ENCODE data around the gene SALL3.

- TF ChIP-seq CTCF (IDR thresholded peaks at IDR 0.05; ENCODE audit: poor library complexity), result no peak
- TF ChIP-seq EZH2 (IDR thresholded peaks at IDR 0.05; ENCODE audit: borderline replicate concordance), result no peak
Observed at GRCh38 chr18:79043288-79043687, 63.7 kb downstream of the SALL3 start.
